Chondrocyte (in vitro differentiated cells): ENCODE measurements around the gene COQ4. TPM values are rescaled to one million over a fixed set of nuclear protein-coding genes. Genes with fewer than 3 reads are reported as not detected.

ENCODE experiments used
- DNase-seq: peaks from one replicate; pipeline ENCODE4 v3.0.0; 2021; ENCODE audit warnings: mixed read lengths, low spot score
- H3K27ac Mint-ChIP-seq: one replicate; pipeline ENCODE4 v1.8.0; 2021; ENCODE audit warnings: mild to moderate bottlenecking, moderate library complexity, mixed read lengths; ENCODE audit not compliant: unreplicated experiment
- H3K27me3 Mint-ChIP-seq: 2 replicates; pipeline ENCODE4 v1.8.0; 2021; ENCODE audit warnings: low read depth, mixed read lengths
- H3K36me3 Mint-ChIP-seq: 2 replicates; pipeline ENCODE4 v1.8.0; 2021; ENCODE audit warnings: low read depth, mixed read lengths
- H3K4me1 Mint-ChIP-seq: 2 replicates; pipeline ENCODE4 v1.8.0; 2021; ENCODE audit warnings: low read depth, mild to moderate bottlenecking, mixed read lengths
- H3K4me3 Mint-ChIP-seq: one replicate; pipeline ENCODE4 v1.8.0; 2021; ENCODE audit warnings: mild to moderate bottlenecking, moderate library complexity, mixed read lengths; ENCODE audit not compliant: unreplicated experiment
- H3K9me3 Mint-ChIP-seq: 2 replicates; pipeline ENCODE4 v1.8.0; 2021; ENCODE audit warnings: low read depth, mixed read lengths
- total RNA-seq: library from RNA; stranded (reverse); gene quantifications from 3 replicates; pipeline ENCODE4 v1.2.1, GENCODE V29; 2021
- TF ChIP-seq, protein P1 (sequence below): fragments of 200-600 bp; sonication (generic); IDR thresholded peaks from 2 replicates; pipeline ENCODE4 v1.5.0; 2021; ENCODE audit warnings: antibody characterized with exemption, mild to moderate bottlenecking, moderate library complexity

The COQ4 gene
- total RNA-seq, 1 donor from 2014 or later: 24.5 TPM

DNA sequence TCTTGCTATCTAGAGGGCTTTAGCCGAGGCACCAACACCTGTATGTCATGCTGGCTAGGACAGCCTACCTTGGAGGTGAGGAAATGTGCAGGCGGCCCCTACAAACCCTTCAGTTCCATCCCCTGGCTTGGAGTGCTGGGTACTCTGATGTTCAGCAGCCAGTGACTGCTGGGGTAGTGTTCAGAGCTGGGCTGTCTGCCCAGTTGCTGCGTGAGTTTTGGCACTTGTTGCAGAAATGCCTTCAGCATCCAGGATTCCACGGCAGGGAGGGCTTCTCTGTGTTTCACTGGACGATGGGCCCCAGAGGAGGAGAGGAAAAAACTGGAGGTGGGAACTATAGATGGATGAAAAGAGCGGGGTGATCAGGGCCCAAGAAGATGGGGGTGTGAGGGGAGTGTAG is 36.2 kb upstream of the COQ4 start:
- Mint-ChIP-seq H3K4me3 (no peak overlapping the region), H3K27me3 (no peaks in the 10 kb centered on the region), H3K27ac (peak overlapping the region; percentile 22), H3K36me3 (peaks cover 9% of the 10 kb centered on the region), H3K4me1 (peaks cover 4% of the 10 kb centered on the region), H3K9me3 (no peaks in the 10 kb centered on the region)
- TF ChIP-seq, protein P1, sequence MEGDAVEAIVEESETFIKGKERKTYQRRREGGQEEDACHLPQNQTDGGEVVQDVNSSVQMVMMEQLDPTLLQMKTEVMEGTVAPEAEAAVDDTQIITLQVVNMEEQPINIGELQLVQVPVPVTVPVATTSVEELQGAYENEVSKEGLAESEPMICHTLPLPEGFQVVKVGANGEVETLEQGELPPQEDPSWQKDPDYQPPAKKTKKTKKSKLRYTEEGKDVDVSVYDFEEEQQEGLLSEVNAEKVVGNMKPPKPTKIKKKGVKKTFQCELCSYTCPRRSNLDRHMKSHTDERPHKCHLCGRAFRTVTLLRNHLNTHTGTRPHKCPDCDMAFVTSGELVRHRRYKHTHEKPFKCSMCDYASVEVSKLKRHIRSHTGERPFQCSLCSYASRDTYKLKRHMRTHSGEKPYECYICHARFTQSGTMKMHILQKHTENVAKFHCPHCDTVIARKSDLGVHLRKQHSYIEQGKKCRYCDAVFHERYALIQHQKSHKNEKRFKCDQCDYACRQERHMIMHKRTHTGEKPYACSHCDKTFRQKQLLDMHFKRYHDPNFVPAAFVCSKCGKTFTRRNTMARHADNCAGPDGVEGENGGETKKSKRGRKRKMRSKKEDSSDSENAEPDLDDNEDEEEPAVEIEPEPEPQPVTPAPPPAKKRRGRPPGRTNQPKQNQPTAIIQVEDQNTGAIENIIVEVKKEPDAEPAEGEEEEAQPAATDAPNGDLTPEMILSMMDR: no peak
- DNase-seq: no peak

DNA sequence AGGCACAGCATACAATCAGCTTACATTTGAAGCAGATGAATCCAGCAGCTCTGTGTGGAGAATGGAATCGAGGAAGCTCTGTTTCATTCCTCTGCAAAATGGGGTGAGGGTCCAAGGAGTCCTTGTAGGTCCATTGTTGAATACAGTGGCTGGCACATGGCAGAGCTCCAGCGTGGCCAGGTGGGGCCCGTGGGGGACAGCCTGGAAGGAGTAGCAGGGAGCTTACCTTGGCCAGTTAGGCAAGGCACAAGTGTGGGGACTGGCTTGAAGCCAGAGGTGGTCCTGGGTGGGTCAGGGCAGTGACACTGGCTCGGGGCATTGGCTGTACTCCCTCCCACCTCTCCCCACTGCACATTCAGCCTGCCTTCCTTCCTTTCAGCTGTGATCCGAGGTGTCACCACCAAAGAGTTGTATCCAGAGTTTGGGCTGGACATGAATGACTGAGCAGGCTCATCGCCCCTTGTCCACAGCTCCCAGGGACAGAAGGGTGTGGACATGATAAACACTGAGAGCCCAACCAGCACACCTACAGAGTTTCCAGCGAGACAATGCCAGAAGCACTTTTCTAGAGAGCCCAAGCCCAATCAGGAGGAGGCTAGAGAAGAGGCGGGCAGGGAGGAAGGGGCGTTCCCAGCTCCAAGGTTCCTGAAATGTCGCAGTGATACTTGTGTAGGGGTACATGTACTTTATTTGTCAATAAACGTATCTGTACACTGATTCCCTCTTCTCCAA is 34.2 kb upstream of the COQ4 start:
- H3K4me1 Mint-ChIP-seq: peaks cover 4% of the 10 kb centered on the region
- H3K27me3 Mint-ChIP-seq: no peaks in the 10 kb centered on the region
- peaks cover 9% of the 10 kb centered on the region for H3K36me3 Mint-ChIP-seq
- no peaks in the 10 kb centered on the region for H3K9me3 Mint-ChIP-seq
- TF ChIP-seq, protein P1: no peak
- no peak overlapping the region for H3K4me3 Mint-ChIP-seq
- DNase-seq: no peak
- H3K27ac Mint-ChIP-seq: no peak overlapping the region

DNA sequence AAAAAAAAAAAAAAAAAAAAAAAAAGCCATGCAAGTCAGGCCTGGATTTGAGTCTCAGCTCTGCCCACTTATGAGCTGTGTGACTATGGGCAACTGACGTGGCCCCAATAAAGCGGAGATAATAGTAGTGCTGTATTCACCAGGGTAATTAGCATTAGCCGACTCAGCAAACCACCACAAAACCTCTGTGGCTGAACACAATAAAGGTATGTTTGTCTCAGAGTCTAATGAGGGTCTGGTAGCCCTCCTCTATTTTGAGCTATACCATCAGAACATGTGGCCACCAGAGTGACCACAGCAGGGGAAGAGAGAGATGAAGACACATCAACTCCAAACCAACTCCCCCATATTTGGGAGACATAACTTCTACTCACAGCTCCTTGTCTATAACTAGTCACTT is 30.6 kb upstream of the COQ4 start:
- TF ChIP-seq, protein P1: no peak
- H3K36me3 Mint-ChIP-seq: peaks cover 5% of the 10 kb centered on the region
- H3K4me1 Mint-ChIP-seq: peaks cover 7% of the 10 kb centered on the region
- no peaks in the 10 kb centered on the region for H3K9me3 Mint-ChIP-seq
- no peak overlapping the region for H3K27ac Mint-ChIP-seq
- no peak for DNase-seq
- no peak overlapping the region for H3K4me3 Mint-ChIP-seq
- no peaks in the 10 kb centered on the region for H3K27me3 Mint-ChIP-seq

DNA sequence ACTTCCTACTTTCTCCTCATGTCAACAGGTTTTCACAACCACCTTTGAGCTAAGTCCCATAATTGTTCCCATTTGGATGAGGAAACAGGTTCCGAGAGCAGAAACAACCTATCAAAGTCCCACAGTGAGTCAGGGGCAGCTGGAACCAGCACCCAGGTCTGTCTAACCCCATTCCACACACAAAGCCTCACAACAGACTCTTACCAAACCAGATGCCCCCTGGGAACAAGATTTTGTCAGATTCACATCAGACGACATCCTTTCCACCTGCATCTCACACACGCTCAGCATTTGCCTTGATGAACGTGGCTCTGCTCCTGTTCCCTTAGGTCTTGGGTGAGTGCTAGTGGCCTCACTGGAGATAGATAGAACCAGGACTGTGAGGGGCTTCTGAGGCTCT is 29.5 kb upstream of the COQ4 start:
- Mint-ChIP-seq H3K9me3 (no peaks in the 10 kb centered on the region), H3K4me1 (peaks cover 7% of the 10 kb centered on the region), H3K27me3 (no peaks in the 10 kb centered on the region), H3K27ac (no peak overlapping the region), H3K36me3 (peaks cover 5% of the 10 kb centered on the region), H3K4me3 (no peak overlapping the region)
- DNase-seq: no peak
- TF ChIP-seq, protein P1: no peak

DNA sequence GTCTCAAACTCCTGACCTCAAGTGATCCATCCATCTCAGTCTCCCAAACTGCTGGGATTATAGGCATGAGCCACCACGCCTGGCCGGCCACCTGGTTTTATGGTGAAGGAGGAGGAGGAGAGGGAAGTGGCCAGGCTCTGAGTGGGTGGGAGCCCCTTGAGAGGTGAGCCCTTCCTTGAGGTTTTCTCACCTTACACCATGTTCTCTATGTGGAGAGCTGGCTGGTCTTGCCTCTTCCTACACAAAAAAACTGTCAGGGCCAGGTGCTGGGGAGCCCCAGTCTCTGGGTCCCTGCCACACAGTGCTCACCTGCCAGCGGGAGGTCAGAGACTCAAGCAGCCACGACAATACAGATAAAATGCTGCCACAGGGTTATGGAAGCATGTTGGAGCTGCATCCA is 28.5 kb upstream of the COQ4 start:
- TF ChIP-seq, protein P1: no peak
- Mint-ChIP-seq H3K36me3 (no peaks in the 10 kb centered on the region), H3K4me1 (peaks cover 7% of the 10 kb centered on the region), H3K4me3 (no peak overlapping the region), H3K27me3 (no peaks in the 10 kb centered on the region), H3K9me3 (no peaks in the 10 kb centered on the region), H3K27ac (no peak overlapping the region)
- DNase-seq: no peak
